Stomach (tissue), 9 donors: ENCODE measurements around the gene EPN2. TPM values are rescaled to one million over a fixed set of nuclear protein-coding genes. Genes with fewer than 3 reads are reported as not detected.

ENCODE experiments used
- DNase-seq, 2 donors: peaks; one replicate each; pipeline versions ENCODE4 v3.0.0 to v3.0.0-alpha.2; 2013 to 2019
- H3K27ac ChIP-seq, 5 donors: fragments of 200-600 bp in 4 of 5; sonication (generic) in 4 of 5; one replicate each; pipeline ENCODE4 v1.5.1; 2013 to 2019; ENCODE audit warnings: mild to moderate bottlenecking in 1 of 5, moderate library complexity in 1 of 5
- H3K27me3 ChIP-seq, 3 donors: fragments of 200-600 bp; sonication (generic); one replicate each; pipeline ENCODE4 v1.5.1; 2017 to 2019; ENCODE audit warnings: mixed run types in 1 of 3
- H3K36me3 ChIP-seq, 4 donors: fragments of 200-600 bp; sonication (generic); 1 replicate in 3 of 4; 2 replicates in 1 of 4; pipeline ENCODE4 v1.5.1; 2016 to 2019
- H3K4me1 ChIP-seq, 4 donors: fragments of 200-600 bp; sonication (generic); one replicate each; pipeline ENCODE4 v1.5.1; 2016 to 2019
- H3K4me3 ChIP-seq, 4 donors: fragments of 200-600 bp; sonication (generic) in 3 of 4; one replicate each; pipeline ENCODE4 v1.5.1; 2016 to 2019; ENCODE audit warnings: mild to moderate bottlenecking in 1 of 4
- H3K9me3 ChIP-seq, 4 donors: fragments of 200-600 bp; sonication (generic); one replicate each; pipeline ENCODE4 v1.5.1; 2016 to 2019
- EP300 ChIP-seq: sonication (generic); formaldehyde crosslinking; IDR thresholded peaks from one replicate; pipeline ENCODE4 v1.6.1; 2017; ENCODE audit warnings: antibody characterized with exemption
- POLR2A ChIP-seq, 4 donors: fragments of 450-650 bp; IDR thresholded peaks; one replicate each; pipeline ENCODE4 v1.6.1; 2016; ENCODE audit warnings: antibody characterized with exemption in 4 of 4, control low read depth in 2 of 4, mild to moderate bottlenecking in 1 of 4, moderate library complexity in 1 of 4
- POLR2AphosphoS5 ChIP-seq, 3 donors: sonication (generic); formaldehyde crosslinking; IDR thresholded peaks; one replicate each; pipeline ENCODE4 v1.6.1; 2016; ENCODE audit warnings: antibody characterized with exemption in 3 of 3
- WGBS, 5 donors: extraction: QIAGEN DNeasy Blood & Tissue Kit in 3 of 5; methylation state at CpG; one replicate each; pipeline versions ENCODE4 v1.1.5 to v1.1.7; 2013 to 2018; 5-methylcytosine and 5-hydroxymethylcytosine counted together
- intact Hi-C: fragments of 100-400 bp; cut with DNase I; formaldehyde crosslinking; loops from one replicate; pipeline ENCODE4 v1.15.1; 2023; ENCODE audit warnings: low total_unique reads
- polyA plus RNA-seq, 3 donors: library from polyadenylated mRNA; stranded (reverse); fragments of 200-250 nt; gene quantifications; one replicate each; pipeline ENCODE4 v1.2.3, GENCODE V29; 2013
- total RNA-seq, 5 donors: library from RNA; depleted of rRNA; stranded (reverse); fragments of >200 nt; gene quantifications; one replicate each; pipeline versions ENCODE4 v1.1.0 to v1.2.3, GENCODE V29; 2014 to 2016
- TF ChIP-seq, protein P1 (sequence below), 7 experiments: fragments of 450-650 bp in 4 of 7; fragments of 200-600 bp in 3 of 7; sonication (generic) in 3 of 7; IDR thresholded peaks; one replicate each; pipeline ENCODE4 v1.5.1; 2016 to 2019; ENCODE audit warnings: antibody characterized with exemption in 7 of 7, control low read depth in 2 of 7, mild to moderate bottlenecking in 1 of 7
- donor health status: healthy with polysubstance abuse.
- donor health status: Bipolar disorder and iron deficiency.
- donor health status: healthy.

Gene EPN2
- total and polyA plus RNA-seq, 8 donors = 10.7 to 71.9 (median 25.7) TPM

DNA sequence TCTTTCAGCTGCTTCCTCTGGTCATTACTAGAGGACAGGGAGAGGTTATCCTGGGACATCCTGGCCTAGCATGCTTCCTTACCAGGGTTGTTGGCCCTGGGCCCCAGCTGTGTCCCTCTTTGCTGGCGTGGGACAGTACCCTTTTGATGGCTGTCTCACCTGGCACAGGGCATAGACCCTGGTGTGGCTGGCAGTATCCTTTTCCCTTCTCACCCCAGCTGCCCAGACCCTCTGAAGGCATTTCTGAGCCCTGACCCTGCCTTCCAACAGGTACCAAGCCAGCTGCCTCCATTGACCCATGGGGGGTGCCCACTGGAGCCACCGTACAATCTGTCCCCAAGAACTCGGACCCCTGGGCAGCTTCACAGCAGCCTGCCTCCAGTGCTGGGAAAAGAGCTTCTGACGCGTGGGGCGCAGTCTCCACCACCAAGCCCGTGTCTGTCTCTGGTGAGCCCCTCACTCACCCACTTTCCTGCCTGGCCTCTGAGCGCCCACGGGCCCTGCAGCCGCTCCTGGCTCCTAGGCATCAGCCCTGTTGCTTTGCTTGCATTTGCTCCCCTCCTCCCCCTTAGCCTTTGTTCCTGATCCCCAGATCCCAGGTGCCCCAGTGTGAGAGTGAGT lies 91.4 kb downstream of the EPN2 start:
- no peak for DNase-seq
- Histone ChIP-seq H3K4me3 (no peak overlapping the region), H3K4me1 (no peaks in the 10 kb centered on the region), H3K36me3 (peaks cover 0 to 57% (median 45%) of the 10 kb centered on the region in 4 donors), H3K9me3 (peaks cover 0 to 4% (median 0%) of the 10 kb centered on the region in 4 donors), H3K27ac (no peak overlapping the region), H3K27me3 (no peaks in the 10 kb centered on the region)
- TF ChIP-seq, protein P1, sequence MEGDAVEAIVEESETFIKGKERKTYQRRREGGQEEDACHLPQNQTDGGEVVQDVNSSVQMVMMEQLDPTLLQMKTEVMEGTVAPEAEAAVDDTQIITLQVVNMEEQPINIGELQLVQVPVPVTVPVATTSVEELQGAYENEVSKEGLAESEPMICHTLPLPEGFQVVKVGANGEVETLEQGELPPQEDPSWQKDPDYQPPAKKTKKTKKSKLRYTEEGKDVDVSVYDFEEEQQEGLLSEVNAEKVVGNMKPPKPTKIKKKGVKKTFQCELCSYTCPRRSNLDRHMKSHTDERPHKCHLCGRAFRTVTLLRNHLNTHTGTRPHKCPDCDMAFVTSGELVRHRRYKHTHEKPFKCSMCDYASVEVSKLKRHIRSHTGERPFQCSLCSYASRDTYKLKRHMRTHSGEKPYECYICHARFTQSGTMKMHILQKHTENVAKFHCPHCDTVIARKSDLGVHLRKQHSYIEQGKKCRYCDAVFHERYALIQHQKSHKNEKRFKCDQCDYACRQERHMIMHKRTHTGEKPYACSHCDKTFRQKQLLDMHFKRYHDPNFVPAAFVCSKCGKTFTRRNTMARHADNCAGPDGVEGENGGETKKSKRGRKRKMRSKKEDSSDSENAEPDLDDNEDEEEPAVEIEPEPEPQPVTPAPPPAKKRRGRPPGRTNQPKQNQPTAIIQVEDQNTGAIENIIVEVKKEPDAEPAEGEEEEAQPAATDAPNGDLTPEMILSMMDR (IDR thresholded peaks at IDR 0.05) = no peak
- no peak for TF ChIP-seq POLR2AphosphoS5 (IDR thresholded peaks at IDR 0.05)
- TF ChIP-seq POLR2A (IDR thresholded peaks at IDR 0.05) = no peak
- TF ChIP-seq EP300 = no peak
- 92 to 99% (median 96%) methylated on average over 10 of the region's 10 CpGs for WGBS, 5 donors
- intact Hi-C loops = no loop called here

DNA sequence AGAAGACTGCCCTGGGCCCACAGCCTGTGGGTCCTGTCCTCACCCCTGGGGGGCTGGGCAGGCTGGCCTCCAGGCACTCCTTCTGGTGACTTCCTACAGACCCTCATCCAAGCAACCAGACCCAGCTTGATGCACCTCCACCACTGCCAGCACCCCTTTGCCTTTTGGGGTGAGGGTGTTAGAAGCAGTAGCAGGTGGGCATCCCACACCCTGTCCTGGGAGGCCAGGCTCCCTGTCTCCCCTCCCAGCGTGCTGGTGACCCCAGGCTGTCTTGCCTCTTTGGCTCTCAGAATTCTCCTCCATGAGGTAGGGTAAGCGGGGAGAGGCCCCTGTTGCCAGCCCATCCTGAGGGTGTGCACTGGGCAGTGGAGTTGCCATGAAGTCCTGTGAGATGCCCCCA lies 92.0 kb downstream of the EPN2 start:
- no peak overlapping the region for H3K27ac ChIP-seq
- TF ChIP-seq POLR2AphosphoS5 (IDR thresholded peaks at IDR 0.05) (no peak), EP300 (no peak), POLR2A (IDR thresholded peaks at IDR 0.05) (no peak)
- TF ChIP-seq, protein P1 (IDR thresholded peaks at IDR 0.05) = no peak
- H3K4me1 ChIP-seq = no peaks in the 10 kb centered on the region
- no peaks in the 10 kb centered on the region for H3K27me3 ChIP-seq
- no peak overlapping the region for H3K4me3 ChIP-seq
- intact Hi-C loops = no loop called here
- H3K9me3 ChIP-seq = peaks cover 0 to 4% (median 0%) of the 10 kb centered on the region in 4 donors
- peaks cover 0 to 63% (median 48%) of the 10 kb centered on the region in 4 donors for H3K36me3 ChIP-seq
- 95 to 100% (median 100%) methylated on average over 2 of the region's 2 CpGs for WGBS, 5 donors
- no peak for DNase-seq

DNA sequence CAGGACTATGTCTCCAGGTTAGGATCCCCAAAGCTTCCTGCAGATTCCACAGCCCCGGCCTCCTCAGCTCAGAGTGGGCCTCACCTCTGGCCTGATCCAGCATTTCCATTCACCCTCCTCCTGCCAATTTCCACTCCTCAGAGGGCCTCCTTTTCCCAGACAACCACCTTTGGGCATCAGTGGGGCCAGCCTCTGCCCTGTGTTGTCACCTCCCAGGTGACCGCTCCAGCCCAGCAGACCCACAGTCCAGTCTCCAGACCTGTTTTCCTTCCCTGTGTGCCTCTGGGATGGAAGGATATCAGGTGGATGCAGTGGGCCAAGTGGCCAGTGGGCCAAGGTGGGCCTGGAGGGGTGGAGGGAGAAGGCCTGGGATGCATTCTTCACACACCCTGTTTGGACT lies 92.7 kb downstream of the EPN2 start:
- WGBS, 5 donors = 99 to 100% (median 100%) methylated on average over 2 of the region's 2 CpGs
- intact Hi-C loops = no loop called here
- no peak for DNase-seq
- Histone ChIP-seq H3K9me3 (peaks cover 0 to 4% (median 0%) of the 10 kb centered on the region in 4 donors), H3K4me3 (no peak overlapping the region), H3K27ac (no peak overlapping the region), H3K4me1 (no peaks in the 10 kb centered on the region), H3K36me3 (peaks cover 0 to 68% (median 53%) of the 10 kb centered on the region in 4 donors), H3K27me3 (no peaks in the 10 kb centered on the region)
- no peak for TF ChIP-seq POLR2AphosphoS5 (IDR thresholded peaks at IDR 0.05)
- TF ChIP-seq, protein P1 (IDR thresholded peaks at IDR 0.05) = no peak
- no peak for TF ChIP-seq POLR2A (IDR thresholded peaks at IDR 0.05)
- TF ChIP-seq EP300 = no peak

DNA sequence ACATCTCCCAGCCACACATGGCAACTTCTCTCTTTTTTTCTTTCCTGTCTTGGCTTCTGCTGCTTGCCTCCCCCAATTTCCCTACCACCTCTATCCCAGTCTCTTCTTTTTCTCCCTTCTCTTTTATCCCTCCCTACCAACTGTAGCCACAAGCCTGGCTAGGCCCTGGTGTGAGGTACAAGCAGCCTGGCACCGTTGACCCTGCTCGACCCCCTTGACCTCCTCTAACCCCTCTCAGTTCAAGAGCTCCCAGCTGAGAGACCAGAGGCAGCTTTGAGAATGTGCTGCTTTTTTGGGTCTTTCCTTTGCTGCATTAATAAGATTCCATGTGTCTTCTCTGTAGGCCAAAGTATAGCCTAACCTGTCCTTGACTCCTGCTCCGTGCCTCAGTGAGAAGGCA lies 93.1 kb downstream of the EPN2 start:
- DNase-seq = no peak
- no peaks in the 10 kb centered on the region for H3K4me1 ChIP-seq
- no peak overlapping the region for H3K4me3 ChIP-seq
- no peaks in the 10 kb centered on the region for H3K27me3 ChIP-seq
- H3K36me3 ChIP-seq = peaks cover 0 to 68% (median 53%) of the 10 kb centered on the region in 4 donors
- intact Hi-C loops = no loop called here
- 81 to 92% (median 85%) methylated on average over 3 of the region's 3 CpGs for WGBS, 5 donors
- no peak for TF ChIP-seq POLR2A (IDR thresholded peaks at IDR 0.05)
- TF ChIP-seq POLR2AphosphoS5 (IDR thresholded peaks at IDR 0.05) = no peak
- no peak for TF ChIP-seq EP300
- TF ChIP-seq, protein P1 (IDR thresholded peaks at IDR 0.05) = no peak
- peaks cover 0 to 3% (median 0%) of the 10 kb centered on the region in 4 donors for H3K9me3 ChIP-seq
- no peak overlapping the region for H3K27ac ChIP-seq
